HepG2 (cell line): ENCODE data around the gene MFRP. TPM values are rescaled to one million over a fixed set of nuclear protein-coding genes. Genes with fewer than 3 reads are reported as not detected.

Experiments used
- ETV6 ChIP-seq: sonication (generic); formaldehyde crosslinking; conservative IDR thresholded peaks from 2 replicates; pipeline ENCODE4 v1.4.0; 2020; ENCODE audit warnings: missing genetic modification reagents
- FOXO1 ChIP-seq: sonication (generic); formaldehyde crosslinking; IDR thresholded peaks from 2 replicates; pipeline ENCODE4 v1.4.0; 2020; ENCODE audit warnings: missing genetic modification reagents
- HNF1B ChIP-seq: sonication (generic); formaldehyde crosslinking; IDR thresholded peaks from 2 replicates; pipeline ENCODE4 v1.5.1; 2020; ENCODE audit warnings: mild to moderate bottlenecking, moderate library complexity, missing genetic modification reagents
- HNRNPL ChIP-seq: fragments of 200-400 bp; formaldehyde crosslinking; IDR thresholded peaks from 2 replicates; pipeline ENCODE4 v1.6.1; 2017; ENCODE audit warnings: mild to moderate bottlenecking, low read depth, low read length
- POLR2A ChIP-seq, 2 experiments: IDR thresholded peaks; 2 replicates each; pipeline ENCODE4 v1.6.1; 2011; ENCODE audit warnings: low read depth in 2 of 2, low read length in 2 of 2, mild to moderate bottlenecking in 1 of 2, moderate library complexity in 1 of 2; ENCODE audit not compliant: insufficient read depth in 1 of 2
- REST ChIP-seq, 2 experiments: IDR thresholded peaks; 2 replicates each; pipeline ENCODE4 v1.6.1; 2011 to 2012; ENCODE audit warnings: low read length in 2 of 2, borderline replicate concordance in 1 of 2, low read depth in 1 of 2, mild to moderate bottlenecking in 1 of 2, moderate library complexity in 1 of 2
- SP2 ChIP-seq: sonication (generic); formaldehyde crosslinking; IDR thresholded peaks from 2 replicates; pipeline ENCODE4 v1.5.1; 2020; ENCODE audit warnings: mild to moderate bottlenecking, missing genetic modification reagents
- SP5 ChIP-seq: IDR thresholded peaks from 2 replicates; pipeline ENCODE4 v1.6.1; 2016; ENCODE audit warnings: low read depth, borderline replicate concordance
- TBP ChIP-seq: sonication (generic); formaldehyde crosslinking; IDR thresholded peaks from 2 replicates; pipeline ENCODE4 v1.5.0; 2020; ENCODE audit warnings: missing genetic modification reagents
- ZBTB7A ChIP-seq: sonication (generic); formaldehyde crosslinking; IDR thresholded peaks from 2 replicates; pipeline ENCODE4 v1.8.0; 2022; ENCODE audit warnings: mild to moderate bottlenecking, missing genetic modification reagents
- ZC3H4 ChIP-seq: sonication (generic); formaldehyde crosslinking; IDR thresholded peaks from 2 replicates; pipeline ENCODE4 v1.4.0; 2020; ENCODE audit warnings: missing genetic modification reagents, borderline replicate concordance
- ZFP36 ChIP-seq: fragments of 150-350 bp; IDR thresholded peaks from 2 replicates; pipeline ENCODE4 v1.6.1; 2018; ENCODE audit warnings: borderline replicate concordance, low read length, low read depth; ENCODE audit not compliant: partially characterized antibody
- ZNF44 ChIP-seq: sonication (generic); formaldehyde crosslinking; IDR thresholded peaks from 2 replicates; pipeline ENCODE4 v1.5.1; 2020; ENCODE audit warnings: mild to moderate bottlenecking, missing genetic modification reagents
- ZNF713 ChIP-seq: sonication (generic); formaldehyde crosslinking; IDR thresholded peaks from 2 replicates; pipeline ENCODE4 v1.4.0; 2020; ENCODE audit warnings: mild to moderate bottlenecking, missing genetic modification reagents
- ZNF878 ChIP-seq: sonication (generic); formaldehyde crosslinking; IDR thresholded peaks from 2 replicates; pipeline ENCODE4 v1.8.1; 2023; ENCODE audit warnings: mild to moderate bottlenecking, missing genetic modification reagents, moderate library complexity
- polyA plus RNA-seq, 8 experiments: library from polyadenylated mRNA; depleted of rRNA in 3 of 8; stranded (reverse) in 7 of 8; unstranded in 1 of 8; fragments of >200 nt; fragmentation: Illumina TruSeq in 4 of 8; extraction: Trizol in 4 of 8; gene quantifications; 2 replicates each; pipeline versions ENCODE4 v1.2.1 to v1.2.3, GENCODE V29; 2011 to 2016; ENCODE audit warnings: low read depth in 4 of 8, missing spikeins in 1 of 8, mixed read lengths in 1 of 8; ENCODE audit not compliant: insufficient read depth in 1 of 8
- total RNA-seq, 5 experiments: library from RNA; depleted of rRNA; stranded (reverse); fragments of >200 nt; fragmentation: Illumina TruSeq; extraction: Trizol; gene quantifications; 2 replicates each; pipeline ENCODE4 v1.2.3, GENCODE V29; 2016; ENCODE audit warnings: low read depth in 1 of 5
- TF ChIP-seq, protein P1 (sequence below): sonication (generic); formaldehyde crosslinking; IDR thresholded peaks from 2 replicates; pipeline ENCODE4 v1.5.0; 2020; ENCODE audit warnings: mild to moderate bottlenecking, missing genetic modification reagents, borderline replicate concordance
- TF ChIP-seq, protein P2 (sequence below): sonication (generic); formaldehyde crosslinking; IDR thresholded peaks from 2 replicates; pipeline ENCODE4 v1.5.1; 2020; ENCODE audit warnings: missing genetic modification reagents, mild to moderate bottlenecking, borderline replicate concordance

Gene MFRP
- total and polyA plus RNA-seq, 2 of the 13 experiments (the other 11 are each of a cell fraction or from before 2014, with no cell fraction given), result not detected

DNA sequence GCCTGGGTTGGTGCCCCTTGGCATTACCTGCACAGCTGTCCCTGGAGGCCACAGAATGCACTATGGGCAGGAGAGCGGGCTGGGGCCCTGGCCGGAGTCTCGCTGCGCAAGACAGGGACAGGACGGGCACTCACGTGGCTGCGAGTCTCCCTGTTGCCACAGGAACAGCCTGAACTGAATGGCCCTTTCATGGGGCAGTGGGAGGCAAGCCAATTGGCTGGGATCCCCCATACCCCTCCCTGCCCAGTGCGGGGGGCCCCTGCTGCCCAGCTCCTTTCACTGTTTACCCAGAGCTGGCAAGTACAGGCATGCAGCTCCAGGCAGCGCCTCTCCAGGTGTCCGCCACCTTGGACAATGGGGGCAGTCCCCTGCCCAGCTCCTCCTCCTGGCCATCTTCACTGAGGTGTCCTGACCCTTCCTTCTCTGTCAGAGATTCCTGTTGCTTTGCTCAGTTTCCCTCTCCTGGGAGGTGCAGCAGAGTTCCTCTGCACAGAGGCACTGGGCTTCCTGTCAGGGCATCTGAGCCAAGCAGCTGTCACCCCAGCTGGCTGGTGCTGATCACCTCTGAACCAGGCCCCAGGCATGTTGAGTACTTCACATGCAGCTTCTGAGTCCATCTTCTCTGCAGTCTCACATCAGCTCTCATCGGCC lies 29.8 kb upstream of the MFRP start (continued):
- peak; percentile 99 for TF ChIP-seq HNRNPL
- no peak for TF ChIP-seq SP2 (CRISPR knock-in tag)
- TF ChIP-seq ZBTB7A (CRISPR knock-in tag), result peak; percentile 50; the same call in 1 of the 2 replicates
- TF ChIP-seq, protein P1, sequence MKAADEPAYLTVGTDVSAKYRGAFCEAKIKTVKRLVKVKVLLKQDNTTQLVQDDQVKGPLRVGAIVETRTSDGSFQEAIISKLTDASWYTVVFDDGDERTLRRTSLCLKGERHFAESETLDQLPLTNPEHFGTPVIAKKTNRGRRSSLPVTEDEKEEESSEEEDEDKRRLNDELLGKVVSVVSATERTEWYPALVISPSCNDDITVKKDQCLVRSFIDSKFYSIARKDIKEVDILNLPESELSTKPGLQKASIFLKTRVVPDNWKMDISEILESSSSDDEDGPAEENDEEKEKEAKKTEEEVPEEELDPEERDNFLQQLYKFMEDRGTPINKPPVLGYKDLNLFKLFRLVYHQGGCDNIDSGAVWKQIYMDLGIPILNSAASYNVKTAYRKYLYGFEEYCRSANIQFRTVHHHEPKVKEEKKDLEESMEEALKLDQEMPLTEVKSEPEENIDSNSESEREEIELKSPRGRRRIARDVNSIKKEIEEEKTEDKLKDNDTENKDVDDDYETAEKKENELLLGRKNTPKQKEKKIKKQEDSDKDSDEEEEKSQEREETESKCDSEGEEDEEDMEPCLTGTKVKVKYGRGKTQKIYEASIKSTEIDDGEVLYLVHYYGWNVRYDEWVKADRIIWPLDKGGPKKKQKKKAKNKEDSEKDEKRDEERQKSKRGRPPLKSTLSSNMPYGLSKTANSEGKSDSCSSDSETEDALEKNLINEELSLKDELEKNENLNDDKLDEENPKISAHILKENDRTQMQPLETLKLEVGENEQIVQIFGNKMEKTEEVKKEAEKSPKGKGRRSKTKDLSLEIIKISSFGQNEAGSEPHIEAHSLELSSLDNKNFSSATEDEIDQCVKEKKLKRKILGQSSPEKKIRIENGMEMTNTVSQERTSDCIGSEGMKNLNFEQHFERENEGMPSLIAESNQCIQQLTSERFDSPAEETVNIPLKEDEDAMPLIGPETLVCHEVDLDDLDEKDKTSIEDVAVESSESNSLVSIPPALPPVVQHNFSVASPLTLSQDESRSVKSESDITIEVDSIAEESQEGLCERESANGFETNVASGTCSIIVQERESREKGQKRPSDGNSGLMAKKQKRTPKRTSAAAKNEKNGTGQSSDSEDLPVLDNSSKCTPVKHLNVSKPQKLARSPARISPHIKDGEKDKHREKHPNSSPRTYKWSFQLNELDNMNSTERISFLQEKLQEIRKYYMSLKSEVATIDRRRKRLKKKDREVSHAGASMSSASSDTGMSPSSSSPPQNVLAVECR (CRISPR knock-in tag), result peak; percentile 87
- TF ChIP-seq ZC3H4, result no peak
- TF ChIP-seq REST (IDR thresholded peaks at IDR 0.05; ENCODE audit: borderline replicate concordance in 1 of 2, low read depth in 1 of 2, low read length in 2 of 2), result no peak
- TF ChIP-seq ZNF44, result no peak
- TF ChIP-seq TBP, result no peak
- peak; percentile 35; the same call in 1 of the 2 replicates for TF ChIP-seq SP5 (CRISPR knock-in tag)
- TF ChIP-seq, protein P2, sequence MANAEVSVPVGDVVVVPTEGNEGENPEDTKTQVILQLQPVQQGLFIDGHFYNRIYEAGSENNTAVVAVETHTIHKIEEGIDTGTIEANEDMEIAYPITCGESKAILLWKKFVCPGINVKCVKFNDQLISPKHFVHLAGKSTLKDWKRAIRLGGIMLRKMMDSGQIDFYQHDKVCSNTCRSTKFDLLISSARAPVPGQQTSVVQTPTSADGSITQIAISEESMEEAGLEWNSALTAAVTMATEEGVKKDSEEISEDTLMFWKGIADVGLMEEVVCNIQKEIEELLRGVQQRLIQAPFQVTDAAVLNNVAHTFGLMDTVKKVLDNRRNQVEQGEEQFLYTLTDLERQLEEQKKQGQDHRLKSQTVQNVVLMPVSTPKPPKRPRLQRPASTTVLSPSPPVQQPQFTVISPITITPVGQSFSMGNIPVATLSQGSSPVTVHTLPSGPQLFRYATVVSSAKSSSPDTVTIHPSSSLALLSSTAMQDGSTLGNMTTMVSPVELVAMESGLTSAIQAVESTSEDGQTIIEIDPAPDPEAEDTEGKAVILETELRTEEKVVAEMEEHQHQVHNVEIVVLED (CRISPR knock-in tag), result no peak
- TF ChIP-seq ZFP36, result no peak
- TF ChIP-seq FOXO1 (CRISPR knock-in tag), result peak; percentile 76
- peak in 1 of 2 experiments; percentile 28; a peak in 1 of 4 replicates for TF ChIP-seq POLR2A (IDR thresholded peaks at IDR 0.05; ENCODE audit: insufficient read depth in 1 of 2, low read depth in 2 of 2, low read length in 2 of 2)
- no peak for TF ChIP-seq HNF1B
- no peak for TF ChIP-seq ETV6 (CRISPR knock-in tag)
- no peak for TF ChIP-seq ZNF878 (CRISPR knock-in tag)
- no peak for TF ChIP-seq ZNF713 (CRISPR knock-in tag)
